HG02759 (cell line): Measurements from ENCODE around the gene FOXN4.

Experiments used
- ATAC-seq: cut with Tn5 transposase; IDR thresholded peaks from one replicate; pipeline ENCODE4 v1.9.1; 2021; ENCODE audit warnings: mild to moderate bottlenecking, moderate library complexity; ENCODE audit not compliant: unreplicated experiment

Gene FOXN4

DNA sequence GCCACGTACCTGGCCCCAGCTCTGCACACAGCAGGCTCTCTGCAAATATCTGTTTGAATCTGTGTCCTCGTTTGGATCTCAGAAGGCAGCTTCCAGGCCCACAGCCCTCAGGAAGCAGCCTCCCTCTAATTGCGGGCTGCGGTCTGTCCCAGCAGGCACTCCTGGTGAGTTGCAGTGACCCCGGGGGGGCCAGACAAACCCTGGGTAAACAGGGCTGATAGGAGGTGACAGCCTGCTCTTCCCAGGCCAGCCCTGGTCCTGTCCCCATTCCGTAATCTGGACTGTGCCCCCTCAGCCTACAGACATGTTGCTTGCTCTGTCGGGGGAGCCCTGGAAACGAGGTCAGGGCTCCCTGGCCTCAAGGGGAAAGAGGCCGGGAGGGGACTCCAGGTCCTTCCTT, 2.0 kb downstream of the FOXN4 start:
- no peak for ATAC-seq

DNA sequence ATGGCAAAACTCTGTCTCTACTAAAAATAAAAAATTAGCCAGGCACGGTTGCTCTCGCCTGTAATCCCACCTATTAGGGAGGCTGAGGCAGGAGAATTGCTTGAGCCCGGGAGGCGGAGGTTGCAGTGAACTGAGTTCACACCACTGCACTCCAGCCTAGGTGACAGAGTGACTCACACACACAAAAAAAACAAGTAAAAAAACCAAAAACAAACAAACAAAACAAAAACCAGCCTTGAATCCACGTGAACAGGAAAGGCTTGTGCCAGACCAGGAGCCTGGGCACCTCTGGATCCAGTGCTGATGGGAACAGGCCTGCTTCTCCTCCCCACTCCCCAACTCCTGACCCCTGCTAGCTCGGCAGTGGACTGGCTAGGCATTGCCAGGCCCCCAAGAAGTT, 3.5 kb downstream of the FOXN4 start:
- ATAC-seq: no peak

DNA sequence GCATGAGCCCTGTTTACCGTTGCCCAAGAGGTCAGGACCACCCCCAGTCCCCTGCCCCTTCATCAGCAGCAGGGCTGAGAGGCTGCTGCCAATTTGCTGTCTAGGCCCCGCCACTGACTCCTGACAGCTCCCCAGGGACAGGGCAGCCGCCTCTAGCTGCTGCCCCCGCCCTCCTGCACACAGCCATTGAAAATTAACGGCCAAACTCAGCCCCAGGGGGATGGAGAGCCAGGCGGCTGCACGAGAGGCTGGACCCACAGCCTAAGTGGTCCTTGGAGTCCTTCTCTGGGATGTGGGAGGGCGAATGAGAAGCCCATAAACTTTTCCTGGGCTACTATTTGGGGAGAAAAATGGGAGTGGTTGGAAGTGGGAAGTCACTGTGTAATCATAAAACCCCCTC, 4.6 kb downstream of the FOXN4 start:
- no peak for ATAC-seq

DNA sequence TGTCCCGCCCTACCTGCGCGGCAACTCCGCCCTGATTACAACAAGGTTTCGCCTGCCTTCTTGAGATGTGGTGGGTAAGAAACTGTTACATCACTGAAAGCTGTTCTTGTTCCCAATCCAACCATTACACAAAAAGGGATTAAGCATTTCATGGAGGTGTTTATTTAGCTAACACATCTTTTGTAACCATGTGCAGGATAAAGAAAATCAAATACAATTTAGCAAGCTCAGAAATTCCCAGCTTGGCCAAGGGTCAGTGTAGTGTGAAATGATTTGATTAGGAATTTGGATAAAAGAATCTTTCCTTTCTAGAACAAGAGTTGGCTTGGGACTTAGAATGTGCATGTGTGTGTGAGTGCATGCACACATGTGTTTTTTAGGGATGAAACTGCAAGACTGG, 6.3 kb downstream of the FOXN4 start:
- no peak for ATAC-seq

DNA sequence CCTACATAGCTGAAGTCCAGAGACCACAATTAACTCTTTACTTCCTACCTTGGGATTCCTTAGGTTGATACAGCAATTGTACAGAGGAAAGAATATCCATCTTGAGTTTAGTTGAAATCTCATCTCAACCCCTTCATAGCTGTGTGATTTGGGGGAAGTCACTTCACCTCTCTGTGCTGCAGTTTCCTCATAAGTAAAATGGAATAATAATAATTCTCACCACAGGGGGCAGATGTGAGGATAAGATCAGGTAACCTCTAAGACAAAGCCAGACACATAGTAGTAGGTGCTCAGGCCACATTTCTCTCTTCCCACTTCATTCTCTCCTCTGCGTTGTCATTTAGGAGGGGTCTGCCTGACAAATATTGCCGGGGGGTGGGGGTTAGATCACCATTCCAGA, 6.7 kb downstream of the FOXN4 start:
- ATAC-seq: no peak

DNA sequence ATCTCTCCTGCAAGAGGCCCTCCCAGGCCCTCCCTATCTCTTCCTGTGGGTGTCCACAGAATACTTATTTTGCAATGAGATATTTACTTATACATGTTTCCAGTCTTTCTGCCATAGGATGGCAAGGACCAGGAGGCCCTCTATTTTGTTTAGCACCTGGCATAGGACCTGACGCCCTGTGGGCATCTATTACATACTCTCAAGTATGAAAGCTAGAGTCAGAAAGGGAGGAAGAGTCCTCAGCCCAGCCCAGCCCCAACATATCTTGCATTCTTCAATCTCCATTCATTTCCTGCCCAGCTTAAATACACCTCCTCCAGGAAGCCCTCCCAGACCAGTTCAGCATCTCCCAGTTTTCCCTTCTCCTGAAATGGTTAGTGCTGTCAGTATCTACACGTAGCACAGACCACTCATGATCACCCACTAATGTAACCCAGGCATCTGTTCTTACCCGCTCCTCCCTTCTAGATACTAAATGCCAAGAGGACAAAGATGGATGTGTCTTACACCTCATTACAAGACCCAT, 7.4 kb downstream of the FOXN4 start:
- no peak for ATAC-seq

DNA sequence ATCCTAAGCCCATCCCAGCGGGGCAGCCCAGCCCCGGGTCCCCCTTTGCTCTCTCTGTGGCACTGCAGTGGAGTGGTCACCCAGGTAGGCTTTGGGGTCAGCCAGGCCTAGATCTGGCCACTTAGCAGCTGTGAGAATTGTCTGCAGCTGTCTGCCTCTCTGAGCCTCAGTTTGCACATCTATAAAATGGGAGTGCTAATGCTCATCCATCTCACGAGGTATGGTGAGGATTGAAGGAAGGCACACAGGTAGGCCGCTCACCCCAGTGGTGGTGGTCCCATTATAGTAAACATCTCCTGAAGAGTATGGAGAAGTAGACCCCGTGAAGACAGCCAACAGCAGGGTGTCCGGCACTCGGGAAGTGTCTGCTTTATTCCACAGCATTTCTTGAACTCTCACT, 9.2 kb downstream of the FOXN4 start:
- no peak for ATAC-seq

DNA sequence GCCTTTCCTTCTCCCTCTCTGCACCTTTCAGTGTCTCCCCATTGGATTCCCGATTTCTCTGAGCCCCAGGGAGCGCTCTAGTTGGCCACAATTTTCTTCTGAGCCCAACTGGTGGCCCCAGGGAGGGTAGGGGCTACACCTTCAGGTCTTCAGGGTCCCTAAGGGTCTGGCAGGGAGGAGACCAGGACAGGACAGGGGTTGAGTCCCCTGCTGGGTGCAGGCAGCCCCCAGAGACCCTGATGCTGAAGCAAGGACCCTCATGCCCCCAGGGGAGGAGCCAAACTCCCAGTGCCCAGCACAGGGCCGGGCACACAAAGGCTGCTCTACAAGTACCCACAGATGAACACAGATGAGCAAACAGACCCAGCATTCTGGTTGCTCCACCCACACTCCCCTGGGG, 12.7 kb downstream of the FOXN4 start:
- ATAC-seq: no peak

DNA sequence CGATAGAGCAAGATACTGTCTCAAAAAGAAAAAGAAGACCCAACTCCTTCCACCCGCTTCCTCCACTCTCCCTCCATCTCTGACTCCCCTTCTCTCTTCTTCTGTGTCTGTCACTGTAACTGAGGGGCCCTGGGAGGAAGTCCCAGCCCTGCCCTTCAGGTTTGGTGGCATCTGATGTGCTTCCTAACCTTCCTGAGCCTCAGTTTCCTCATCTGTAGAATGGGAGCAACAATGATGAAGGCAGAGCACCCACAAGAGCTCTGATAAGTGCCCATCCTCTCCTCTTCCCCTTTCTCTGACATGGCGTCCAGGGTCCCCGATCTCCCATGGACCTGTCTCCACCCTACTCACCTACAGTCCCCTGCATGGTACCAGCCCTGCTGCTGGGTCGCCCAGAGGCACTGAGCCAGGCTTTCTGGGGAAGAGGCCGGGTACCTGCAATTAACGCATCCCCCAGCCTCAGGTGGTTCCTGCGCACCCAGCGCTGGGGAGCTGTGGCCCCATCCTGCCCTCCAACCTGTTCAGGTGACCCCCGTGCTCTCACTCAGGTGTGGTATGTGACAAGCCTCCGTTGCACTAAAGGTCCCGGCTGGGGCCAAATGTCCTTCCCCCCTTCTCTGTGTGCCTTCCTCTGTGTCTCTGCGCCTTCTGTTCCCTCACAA, 13.2 kb downstream of the FOXN4 start:
- ATAC-seq: no peak

DNA sequence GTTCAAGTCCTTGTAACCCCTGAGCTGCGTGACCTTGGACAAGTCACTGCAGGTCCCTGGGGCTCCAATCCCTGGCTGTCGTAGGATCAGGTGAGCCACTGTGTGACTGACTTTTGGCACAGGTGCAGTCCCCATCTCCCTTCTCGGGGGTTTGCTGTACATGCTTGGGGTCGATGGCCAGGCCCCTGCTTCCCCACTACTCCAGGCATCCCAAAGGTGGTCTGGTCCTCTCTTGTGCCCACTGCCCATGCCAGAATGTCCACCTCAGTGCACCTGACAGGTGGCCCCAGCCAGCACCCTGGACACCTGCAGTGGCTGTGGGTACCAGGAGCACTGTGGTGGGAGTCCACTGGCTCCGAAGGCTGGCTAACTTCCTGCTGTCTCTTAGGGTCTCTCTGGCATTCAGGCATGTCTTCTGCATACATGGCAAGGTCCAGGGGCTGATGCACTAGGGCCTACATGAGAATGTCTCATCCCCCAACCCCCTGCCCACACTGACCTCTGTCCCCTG, 14.7 kb downstream of the FOXN4 start:
- ATAC-seq: no peak

DNA sequence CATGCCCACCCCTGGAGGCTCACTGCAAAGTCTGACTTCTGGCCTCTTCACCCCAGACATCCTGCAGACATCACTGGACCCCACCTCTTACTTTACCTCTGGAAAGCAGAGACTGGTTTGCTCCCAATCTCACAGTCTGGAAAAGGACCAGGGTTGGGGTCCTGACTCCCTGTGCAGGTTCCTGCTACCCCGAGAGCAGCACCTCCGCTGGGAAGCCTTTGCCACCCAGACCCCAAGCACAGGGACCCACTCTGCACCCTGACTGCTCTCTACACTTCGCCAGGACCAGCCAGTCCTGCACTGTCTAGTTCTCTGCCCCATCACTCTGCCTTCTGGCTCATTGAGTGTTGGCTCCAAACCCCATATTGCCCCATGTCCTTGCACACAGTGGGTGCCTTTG, 16.0 kb downstream of the FOXN4 start:
- no peak for ATAC-seq

DNA sequence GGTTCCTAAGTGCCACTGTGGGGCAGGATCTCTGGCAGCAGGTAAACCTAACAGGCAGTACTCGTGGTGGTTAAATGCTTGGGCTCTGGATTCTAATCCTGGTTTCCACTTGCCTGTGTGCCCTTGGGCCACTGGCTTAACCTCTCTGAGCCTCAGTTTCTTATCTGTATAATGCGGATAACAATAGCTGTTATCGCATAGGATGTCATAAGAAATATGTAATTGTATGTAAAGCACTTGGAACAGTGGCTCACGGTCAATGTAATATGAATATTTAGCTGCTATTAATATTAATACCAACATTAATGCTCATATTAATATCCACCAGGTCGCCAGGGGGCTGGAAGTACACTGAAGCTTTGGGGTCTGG, 16.8 kb downstream of the FOXN4 start:
- no peak for ATAC-seq

DNA sequence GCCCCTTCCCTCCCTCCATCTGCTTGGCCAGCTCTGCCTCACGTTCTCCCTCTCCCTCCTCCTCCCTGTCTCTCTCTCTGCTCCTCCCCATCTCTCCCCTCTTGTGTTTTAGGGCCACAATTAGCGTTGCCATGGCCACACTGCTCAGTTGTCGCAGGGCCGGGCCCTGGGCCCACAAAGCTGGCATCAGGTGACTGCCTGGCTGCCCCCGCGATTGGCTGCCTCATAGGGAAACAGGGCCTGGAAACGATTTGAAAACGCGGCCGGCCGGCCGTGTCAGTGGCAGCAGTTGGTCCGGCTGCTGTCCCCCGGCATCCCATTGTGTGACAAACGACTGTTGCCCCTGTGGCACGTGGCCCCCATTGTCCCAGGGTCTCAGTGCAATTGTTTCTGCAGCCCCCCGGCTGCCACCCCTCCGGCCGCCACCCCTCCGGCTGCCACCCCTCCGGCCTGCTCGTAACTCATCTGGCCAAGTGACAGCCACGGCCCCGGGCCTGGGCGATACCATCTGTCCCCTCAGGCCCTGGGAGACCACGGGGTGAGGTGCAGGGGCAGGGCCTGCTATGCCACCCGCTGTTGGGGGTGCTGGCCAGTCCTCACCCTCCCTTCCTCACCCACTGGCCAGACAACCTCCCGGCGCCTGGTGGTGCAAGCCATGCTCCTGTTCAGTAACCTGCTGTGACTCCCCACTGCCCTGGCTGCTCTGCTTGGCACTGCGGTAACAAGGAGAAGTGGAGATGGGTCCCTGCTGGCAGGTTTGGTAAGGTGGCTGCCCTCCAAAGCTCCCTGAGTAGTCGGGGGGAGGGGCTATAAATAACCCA, 17.4 kb downstream of the FOXN4 start:
- ATAC-seq: no peak

DNA sequence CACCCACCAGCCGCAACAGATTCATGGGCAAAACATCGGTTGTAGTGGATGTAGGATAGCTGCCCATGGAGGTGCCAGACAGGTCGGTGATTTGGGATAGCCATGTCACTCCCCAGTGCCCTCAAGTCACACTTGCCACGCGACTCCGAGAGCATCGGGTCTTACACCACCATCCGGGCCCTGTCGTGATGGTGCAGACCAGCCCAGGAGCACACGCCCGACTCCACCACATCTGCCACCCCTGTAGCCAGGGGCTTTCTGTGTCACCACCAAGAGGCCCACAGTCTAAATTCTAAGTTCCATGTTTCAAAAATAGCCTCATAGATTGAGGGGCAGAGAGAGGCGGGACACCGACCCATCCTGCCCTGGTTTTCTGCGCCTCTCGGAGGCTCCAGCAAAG, 18.0 kb downstream of the FOXN4 start:
- ATAC-seq: no peak

DNA sequence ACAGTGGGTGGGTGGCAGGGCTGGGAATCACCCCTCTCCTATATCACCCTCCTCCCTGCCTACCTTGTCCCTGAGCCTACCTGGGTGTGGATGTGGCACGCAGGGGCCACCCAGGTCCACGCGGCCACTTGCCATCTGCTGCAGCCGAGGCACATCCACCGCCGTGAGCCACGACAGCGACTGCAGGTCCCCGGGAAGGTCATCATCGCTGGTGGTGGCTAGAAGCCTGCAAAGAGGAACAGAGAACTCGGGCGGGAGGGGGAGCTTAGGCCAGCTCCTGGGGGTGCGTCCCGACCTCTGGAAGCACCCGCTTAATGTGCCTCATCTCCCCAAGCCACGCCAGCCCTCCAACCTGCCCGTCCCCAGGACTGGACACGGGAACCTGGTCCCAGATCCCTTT, 19.0 kb downstream of the FOXN4 start:
- no peak for ATAC-seq

DNA sequence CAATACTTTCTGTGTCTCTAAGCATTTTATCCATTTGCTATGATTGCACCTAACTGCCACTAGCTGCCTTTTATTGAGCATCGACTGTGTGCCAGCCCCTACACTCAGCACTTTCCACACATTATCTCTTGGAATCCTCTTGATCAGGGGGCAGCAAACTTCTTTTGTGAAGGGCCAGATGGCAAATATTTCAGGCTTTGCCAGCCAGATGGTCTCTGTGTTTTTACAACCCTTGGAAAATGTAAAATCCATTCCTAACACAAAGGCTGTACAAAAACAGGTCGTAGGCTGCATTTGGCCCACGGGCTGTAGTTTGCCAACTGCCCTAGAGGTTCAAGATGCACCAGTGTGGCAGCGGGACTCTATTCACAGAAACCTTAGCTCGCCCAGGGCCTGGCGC, 19.5 kb downstream of the FOXN4 start:
- ATAC-seq: no peak

DNA sequence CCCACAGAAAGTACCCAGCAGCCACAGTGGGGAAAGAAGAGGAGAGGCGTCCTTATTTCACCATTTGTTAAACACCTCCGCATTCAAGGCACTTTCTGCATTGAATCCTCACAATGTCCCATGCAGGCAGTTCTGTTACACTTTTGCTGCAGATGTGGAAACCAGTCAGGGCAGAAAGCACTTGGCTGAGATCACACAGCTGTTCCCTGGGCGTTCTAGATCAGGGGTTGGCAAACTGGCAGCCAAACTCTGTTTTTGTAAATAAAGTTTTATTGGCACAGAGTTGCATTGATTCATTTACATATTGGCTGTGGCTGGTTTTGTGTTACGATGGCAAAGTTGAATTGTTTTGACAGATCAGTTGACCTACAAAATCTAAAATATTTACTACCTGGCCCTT, 20.1 kb downstream of the FOXN4 start:
- no peak for ATAC-seq

DNA sequence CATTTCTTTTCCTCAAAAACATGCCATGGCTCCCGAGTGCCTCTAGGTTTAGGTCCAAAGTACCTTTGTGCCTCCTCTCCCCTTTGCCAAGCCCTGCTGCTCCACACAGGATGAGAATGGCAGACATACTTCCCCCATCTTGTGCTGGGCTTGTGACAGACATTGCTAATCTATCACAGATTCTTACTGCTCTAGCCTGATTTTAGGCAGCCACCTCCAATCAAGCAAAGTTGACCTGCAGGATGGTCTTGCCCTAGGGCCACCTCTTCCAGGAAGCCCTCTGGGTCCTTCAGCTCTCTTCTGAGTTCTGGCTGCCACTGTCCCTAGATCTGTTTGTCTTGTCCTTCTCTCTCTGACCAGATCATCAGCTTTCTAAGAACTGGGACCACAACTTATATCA, 20.5 kb downstream of the FOXN4 start:
- ATAC-seq: no peak

DNA sequence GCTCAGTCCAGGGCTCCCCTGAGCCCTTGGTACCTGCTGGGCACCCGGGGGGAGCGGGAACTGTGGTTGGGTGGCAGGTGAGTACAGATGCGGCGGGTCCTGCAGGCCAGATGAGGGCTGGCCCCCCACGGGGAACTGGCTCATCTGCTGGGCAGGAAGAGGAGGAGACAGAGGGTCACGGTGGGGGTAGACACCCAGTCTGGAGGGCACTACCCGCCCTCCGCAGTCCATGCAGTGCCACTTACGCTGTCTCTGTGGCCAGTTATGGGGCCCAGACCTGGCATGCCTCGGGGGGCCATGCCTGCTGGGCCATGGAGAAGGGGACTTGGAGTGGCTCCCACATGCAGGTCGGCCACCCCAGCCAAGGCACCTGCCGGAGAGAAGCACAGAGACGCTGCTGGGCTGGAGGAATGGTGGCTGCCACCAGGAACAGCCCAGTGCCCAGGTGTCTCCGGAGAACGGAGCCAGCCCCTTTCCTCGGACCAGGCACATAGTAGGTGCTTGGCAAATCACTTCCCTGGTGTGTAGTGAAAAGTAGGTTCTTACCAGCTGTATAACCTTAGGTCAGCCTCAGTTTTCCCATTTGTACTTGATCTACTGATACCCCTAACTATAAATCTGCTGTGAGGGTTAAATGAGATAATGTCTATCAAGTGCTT, 21.1 kb downstream of the FOXN4 start:
- no peak for ATAC-seq

DNA sequence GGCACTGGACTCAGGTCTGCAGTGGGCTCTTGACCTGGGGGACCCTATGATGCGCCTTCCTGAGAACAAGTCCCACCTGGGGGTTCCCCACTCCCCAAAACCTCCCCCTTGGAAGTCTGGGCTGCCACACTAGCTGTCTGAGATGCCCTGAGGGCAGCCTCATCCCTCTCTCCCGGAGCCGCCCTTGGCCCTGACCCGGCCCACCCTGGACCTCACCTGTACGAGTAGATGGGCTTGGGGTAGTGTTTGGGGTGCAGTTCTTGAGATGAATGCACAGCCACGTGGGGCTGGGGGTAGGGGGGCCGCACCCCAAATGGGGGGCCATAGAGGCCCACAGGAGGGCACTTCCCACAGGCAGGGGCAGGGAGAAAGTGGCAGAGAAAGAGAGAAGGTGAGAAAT, 21.9 kb downstream of the FOXN4 start:
- ATAC-seq: no peak

DNA sequence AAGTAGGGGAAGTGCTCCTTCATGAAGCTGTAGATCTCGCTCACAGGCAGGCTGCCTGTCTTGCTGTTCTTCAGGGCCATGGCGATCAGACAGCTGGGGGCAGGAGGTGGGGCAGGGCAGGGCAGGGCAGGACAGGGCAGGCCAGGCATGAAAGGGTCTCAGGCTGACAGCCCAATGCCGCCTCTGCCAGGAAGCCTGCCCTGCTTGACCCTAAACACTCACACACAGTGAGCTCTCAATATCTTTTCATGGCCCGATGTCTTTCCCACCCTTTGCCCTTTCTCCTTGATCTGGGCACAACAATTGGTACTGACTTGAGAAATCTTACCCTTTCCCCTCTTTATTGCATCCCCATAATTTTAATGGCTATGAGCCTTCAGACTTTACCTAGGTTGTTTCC, 22.4 kb downstream of the FOXN4 start:
- no peak for ATAC-seq

DNA sequence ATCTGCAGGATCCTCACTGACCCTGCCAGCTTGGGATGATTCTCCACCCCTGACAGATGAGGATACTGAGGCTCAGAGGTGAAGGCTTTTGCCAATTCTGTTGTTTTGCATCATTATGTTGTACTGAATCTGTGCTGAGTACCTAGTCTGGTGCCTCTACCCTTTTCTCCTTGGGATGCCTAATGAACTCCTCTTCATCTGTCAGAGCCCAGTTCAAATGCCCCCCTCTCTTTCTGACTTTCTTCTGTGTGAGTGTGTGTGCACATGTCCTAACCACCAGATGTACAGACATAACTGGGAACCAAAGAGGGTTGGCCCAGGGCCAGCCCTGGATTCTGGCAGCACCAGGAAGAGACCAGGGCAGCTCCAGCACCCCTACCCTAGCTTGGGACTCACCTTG, 22.8 kb downstream of the FOXN4 start:
- ATAC-seq: no peak
